H1 (cell line): ENCODE measurements around the gene PTPRG. TPM values are rescaled to one million over a fixed set of nuclear protein-coding genes. Genes with fewer than 3 reads are reported as not detected.
A peak's percentile ranks its signal among the peaks of the same experiment; 100 is the strongest.

Experiments
- CTCF ChIA-PET: fragments of 300-600 bp; sonication (Branson Sonifier 250); formaldehyde crosslinking; loops from one replicate; lab custom pipeline; 2021; ENCODE audit not compliant: partially characterized antibody; lab: Charles Lee
- POLR2A ChIA-PET: fragments of 300-600 bp; sonication (Branson Sonifier 250); formaldehyde crosslinking; loops from one replicate; lab custom pipeline; 2021; ENCODE audit warnings: inconsistent platforms; ENCODE audit not compliant: partially characterized antibody; lab: Charles Lee
- DNase-seq, 2 experiments: peaks; one replicate each; pipeline versions ENCODE4 v3.0.0 to v3.0.0-alpha.2; 2010 to 2022; ENCODE audit warnings: low spot score in 2 of 2, low read depth in 1 of 2, mixed read lengths in 1 of 2
- FAIRE-seq: peaks from 2 replicates; lab custom pipeline; 2011; peaks lifted over from hg19 to GRCh38; lab: Jason Lieb, UNC
- H2AFZ ChIP-seq: 2 replicates; pipeline ENCODE4 v1.8.1; 2012; ENCODE audit warnings: low read length, inconsistent platforms
- H2AK5ac ChIP-seq: 2 replicates; pipeline ENCODE4 v1.6.1; 2013; ENCODE audit warnings: low read depth, low read length
- H2BK120ac ChIP-seq: replicated peaks from 2 replicates; pipeline ENCODE3; 2013; ENCODE audit warnings: low read depth, low read length, inconsistent platforms
- H2BK12ac ChIP-seq: 2 replicates; pipeline ENCODE4 v1.6.1; 2013; ENCODE audit warnings: low read depth, low read length
- H2BK15ac ChIP-seq: 2 replicates; pipeline ENCODE4 v1.6.1; 2013; ENCODE audit warnings: low read length
- H2BK20ac ChIP-seq: 2 replicates; pipeline ENCODE4 v1.6.1; 2013; ENCODE audit warnings: low read length
- H2BK5ac ChIP-seq: 2 replicates; pipeline ENCODE4 v1.6.1; 2013; ENCODE audit warnings: low read depth, low read length
- H3K14ac ChIP-seq: 2 replicates; pipeline ENCODE4 v1.6.1; 2013; ENCODE audit warnings: inconsistent platforms; ENCODE audit not compliant: insufficient read length
- H3K18ac ChIP-seq: 2 replicates; pipeline ENCODE4 v1.6.1; 2013; ENCODE audit warnings: low read length; ENCODE audit errors: extremely low read depth
- H3K23ac ChIP-seq: 2 replicates; pipeline ENCODE4 v1.6.1; 2013; ENCODE audit warnings: inconsistent platforms; ENCODE audit not compliant: insufficient read length
- H3K23me2 ChIP-seq: 2 replicates; pipeline ENCODE4 v1.6.1; 2013; ENCODE audit warnings: low read depth, low read length
- H3K27ac ChIP-seq: 2 replicates; pipeline ENCODE4 v1.6.1; 2011; ENCODE audit warnings: low read depth, low read length, inconsistent platforms
- H3K27me3 ChIP-seq, 4 experiments: replicated peaks in 1 of 4; 1 replicate in 1 of 4; 2 replicates in 3 of 4; pipeline versions ENCODE4 v1.6.1 to v1.8.1; 2011 to 2013; ENCODE audit warnings: low read length in 3 of 4, mild to moderate bottlenecking in 3 of 4, inconsistent platforms in 2 of 4, mixed read lengths in 2 of 4, moderate library complexity in 1 of 4; ENCODE audit not compliant: control insufficient read depth in 3 of 4, insufficient read depth in 3 of 4; ENCODE audit errors: extremely low read depth in 1 of 4
- H3K36me3 ChIP-seq, 4 experiments: 2 replicates each; pipeline versions ENCODE4 v1.6.1 to v1.8.1; 2011 to 2013; ENCODE audit warnings: mild to moderate bottlenecking in 4 of 4, low read length in 3 of 4, moderate library complexity in 2 of 4, control low read depth in 1 of 4, inconsistent platforms in 1 of 4; ENCODE audit not compliant: insufficient read depth in 4 of 4, control insufficient read depth in 2 of 4
- H3K4ac ChIP-seq: replicated peaks from 2 replicates; pipeline ENCODE3; 2013; ENCODE audit warnings: low read length, low read depth, mixed read lengths, inconsistent platforms; ENCODE audit not compliant: insufficient read length
- H3K4me1 ChIP-seq, 4 experiments: replicated peaks in 1 of 4; 1 replicate in 1 of 4; 2 replicates in 3 of 4; pipeline versions ENCODE4 v1.6.1 to v1.8.1; 2011 to 2013; ENCODE audit warnings: low read length in 3 of 4, inconsistent platforms in 2 of 4, mixed read lengths in 1 of 4; ENCODE audit not compliant: insufficient read depth in 4 of 4, control insufficient read depth in 3 of 4
- H3K4me2 ChIP-seq, 2 experiments: 2 replicates each; pipeline versions ENCODE4 v1.6.1 to v1.8.1; 2011 to 2013; ENCODE audit warnings: low read depth in 2 of 2, low read length in 2 of 2, control low read depth in 1 of 2, inconsistent platforms in 1 of 2, mild to moderate bottlenecking in 1 of 2; ENCODE audit not compliant: insufficient read depth in 1 of 2
- H3K4me3 ChIP-seq, 4 experiments: fragments of 200-600, 300-600 bp in 1 of 4; sonication (generic), shearing (Covaris generic), sonication (Bioruptor Twin) in 1 of 4; 2 replicates each; pipeline versions ENCODE4 v1.5.1 to v1.8.1; 2011 to 2016; ENCODE audit warnings: low read length in 4 of 4, low read depth in 3 of 4, control low read depth in 2 of 4, inconsistent platforms in 2 of 4, mild to moderate bottlenecking in 2 of 4, mixed read lengths in 1 of 4, moderate library complexity in 1 of 4; ENCODE audit not compliant: insufficient read depth in 2 of 4; ENCODE audit errors: extremely low read depth in 1 of 4
- H3K56ac ChIP-seq: replicated peaks from 2 replicates; pipeline ENCODE3; 2013; ENCODE audit warnings: low read depth, mild to moderate bottlenecking, mixed read lengths, low read length, inconsistent platforms; ENCODE audit not compliant: insufficient read length
- H3K79me1 ChIP-seq: 2 replicates; pipeline ENCODE4 v1.6.1; 2013; ENCODE audit warnings: low read depth, low read length, control low read depth
- H3K79me2 ChIP-seq, 2 experiments: 2 replicates each; pipeline versions ENCODE4 v1.6.1 to v1.8.1; 2012 to 2013; ENCODE audit warnings: low read length in 2 of 2, mild to moderate bottlenecking in 2 of 2, inconsistent platforms in 1 of 2; ENCODE audit not compliant: insufficient read depth in 2 of 2, control insufficient read depth in 1 of 2
- H3K9ac ChIP-seq, 4 experiments: replicated peaks in 1 of 4; 1 replicate in 1 of 4; 2 replicates in 3 of 4; pipeline versions ENCODE4 v1.6.1 to v1.8.1; 2011 to 2013; ENCODE audit warnings: low read depth in 3 of 4, low read length in 3 of 4, control low read depth in 2 of 4, mild to moderate bottlenecking in 2 of 4, moderate library complexity in 2 of 4, inconsistent platforms in 1 of 4; ENCODE audit errors: extremely low read depth in 1 of 4
- H3K9me3 ChIP-seq, 2 experiments: 2 replicates each; pipeline versions ENCODE4 v1.6.1 to v1.8.1; 2012 to 2013; ENCODE audit warnings: mild to moderate bottlenecking in 2 of 2, moderate library complexity in 2 of 2, control low read depth in 1 of 2, inconsistent platforms in 1 of 2, low read depth in 1 of 2, low read length in 1 of 2, mixed read lengths in 1 of 2; ENCODE audit not compliant: insufficient read depth in 2 of 2
- H4K20me1 ChIP-seq, 2 experiments: replicated peaks in 1 of 2; 2 replicates each; pipeline versions ENCODE3 to v1.8.1; 2011 to 2013; ENCODE audit warnings: inconsistent platforms in 2 of 2, low read length in 2 of 2, mild to moderate bottlenecking in 1 of 2; ENCODE audit not compliant: insufficient read depth in 2 of 2, control insufficient read depth in 1 of 2
- H4K5ac ChIP-seq: 2 replicates; pipeline ENCODE4 v1.6.1; 2013; ENCODE audit warnings: low read length, low read depth, mixed read lengths, inconsistent platforms; ENCODE audit not compliant: insufficient read length
- H4K8ac ChIP-seq: 2 replicates; pipeline ENCODE4 v1.8.0; 2013; ENCODE audit warnings: mild to moderate bottlenecking, moderate library complexity, low read length, inconsistent platforms; ENCODE audit not compliant: insufficient read depth; ENCODE audit errors: extremely low read depth
- H4K91ac ChIP-seq: replicated peaks from 2 replicates; pipeline ENCODE3; 2013; ENCODE audit warnings: low read length, mixed read lengths, inconsistent platforms; ENCODE audit not compliant: insufficient read length
- CTBP2 ChIP-seq: IDR thresholded peaks from 2 replicates; pipeline ENCODE4 v1.7.0; 2011; ENCODE audit warnings: borderline replicate concordance, mild to moderate bottlenecking, moderate library complexity, mixed read lengths, low read length; ENCODE audit not compliant: insufficient read depth, insufficient read length
- HDAC2 ChIP-seq, 2 experiments: fragments of 300-600 bp in 1 of 2; sonication (generic) in 1 of 2; IDR thresholded peaks; 2 replicates each; pipeline ENCODE4 v1.6.1; 2011 to 2012; ENCODE audit warnings: low read depth in 2 of 2, low read length in 2 of 2, mild to moderate bottlenecking in 2 of 2, moderate library complexity in 2 of 2, borderline replicate concordance in 1 of 2, inconsistent platforms in 1 of 2
- POU5F1 ChIP-seq: IDR thresholded peaks from 2 replicates; pipeline ENCODE4 v1.6.1; 2011; ENCODE audit warnings: low read depth, mild to moderate bottlenecking, low read length, moderate library complexity
- RXRA ChIP-seq: IDR thresholded peaks from 2 replicates; pipeline ENCODE4 v1.6.1; 2011; ENCODE audit warnings: low read depth, mild to moderate bottlenecking, low read length, moderate library complexity; ENCODE audit not compliant: insufficient read depth
- SIRT6 ChIP-seq: IDR thresholded peaks from one replicate; pipeline ENCODE4 v1.7.1; 2012; ENCODE audit warnings: low read length, inconsistent platforms
- WGBS, 2 experiments: shearing (Covaris generic) in 1 of 2; methylation state at CpG; one replicate each; pipeline versions ENCODE4 v1.1.6 to v1.1.7; 2013 to 2015; ENCODE audit warnings: low lambda C conversion rate in 2 of 2, mixed read lengths in 2 of 2, inconsistent platforms in 1 of 2, low coverage in 1 of 2, missing lambda C conversion rate in 1 of 2; ENCODE audit not compliant: insufficient replicate concordance in 2 of 2, insufficient coverage in 1 of 2, insufficient read length in 1 of 2; ENCODE audit errors: extremely low coverage in 1 of 2, missing lambda C conversion rate in 1 of 2; 5-methylcytosine and 5-hydroxymethylcytosine counted together
- polyA plus RNA-seq, 7 experiments: library from polyadenylated mRNA; depleted of rRNA in 3 of 7; stranded (reverse) in 5 of 7; unstranded in 2 of 7; fragments of >200 nt in 5 of 7; fragments of 200-250 nt in 2 of 7; gene quantifications; 1 replicate in 5 of 7; 2 replicates in 1 of 7; 4 replicates in 1 of 7; pipeline versions ENCODE4 v1.2.1 to v1.2.3, GENCODE V29; 2011 to 2013; ENCODE audit warnings: missing spikeins in 2 of 7, mixed read lengths in 2 of 7
- total RNA-seq: library from RNA; stranded (reverse); fragmentation: NEBNext Ultra II Directional; extraction: Animal tissue kit (Norgen Biotek cat#: 25700); gene quantifications from 2 replicates; pipeline ENCODE4 v1.2.1, GENCODE V29; 2021

PTPRG gene
- total and polyA plus RNA-seq, 2 of the 8 experiments (the other 6 are each of a cell fraction or from before 2014, with no cell fraction given) = 23.3 to 96.2 TPM

DNA sequence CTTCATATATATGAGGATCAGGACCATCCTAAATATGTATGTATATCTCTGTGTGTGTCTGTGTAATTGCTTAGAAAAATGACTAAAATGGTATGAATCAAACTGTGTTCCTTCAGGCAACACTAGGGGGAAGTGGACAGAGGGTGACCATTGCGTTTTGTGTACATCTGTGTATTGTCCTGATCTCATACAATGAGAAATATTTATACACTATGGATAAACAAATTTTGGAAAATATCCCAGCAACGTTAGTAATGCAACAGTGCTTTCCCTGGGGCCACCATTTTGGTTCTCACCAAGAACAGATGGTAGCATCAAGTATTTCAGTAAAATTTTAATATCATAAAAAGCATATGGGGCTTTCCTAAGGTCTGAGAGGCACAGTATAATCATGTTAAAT lies 130.1 kb downstream of the PTPRG start:
- FAIRE-seq (no peak), DNase-seq (no peak)
- H3K4ac ChIP-seq = peak overlapping the region; percentile 91
- H3K4me3 ChIP-seq = no peak overlapping the region
- peak overlapping the region; percentile 52 for H2BK120ac ChIP-seq
- TF ChIP-seq POU5F1 (no peak), SIRT6 (no peak), RXRA (no peak), HDAC2 (IDR thresholded peaks at IDR 0.05; ENCODE audit: borderline replicate concordance in 1 of 2, low read depth in 2 of 2, low read length in 2 of 2) (no peak), CTBP2 (no peak)
- no peak overlapping the region for H3K23ac ChIP-seq
- H3K9me3 ChIP-seq = no peaks in the 10 kb centered on the region
- H3K4me2 ChIP-seq = no peak overlapping the region
- H3K56ac ChIP-seq = no peak overlapping the region
- peak overlapping the region; percentile 94 for H2BK20ac ChIP-seq
- H2BK5ac ChIP-seq = peak overlapping the region; percentile 81; the same call in 1 of the 2 replicates
- peak overlapping the region; percentile 20; the same call in 1 of the 2 replicates for H3K18ac ChIP-seq
- no peaks in the 10 kb centered on the region for H3K23me2 ChIP-seq
- H2BK12ac ChIP-seq = peak overlapping the region; percentile 69
- H4K91ac ChIP-seq = peak overlapping the region; percentile 61
- H4K8ac ChIP-seq = no peak overlapping the region
- no peak overlapping the region for H3K27ac ChIP-seq
- peaks cover 4% of the 10 kb centered on the region; the same call in 1 of the 2 replicates for H3K79me1 ChIP-seq
- peaks cover 14 to 82% of the 10 kb centered on the region in 2 experiments for H3K79me2 ChIP-seq
- H2AFZ ChIP-seq = no peak overlapping the region
- no peak overlapping the region for H3K14ac ChIP-seq
- no peak overlapping the region for H4K5ac ChIP-seq
- no peak overlapping the region for H3K9ac ChIP-seq
- H2BK15ac ChIP-seq = no peak overlapping the region
- ChIA-PET CTCF (interaction anchor here (1.5 kb wide), 1 partner anchor 127 kb away, joined by 7 read pairs; no protein-coding TSS in a partner anchor), POLR2A (interaction anchor here (1.3 to 3.8 kb wide), 2 partner anchors 8 to 23 kb away, joined by 3 to 42 read pairs; no protein-coding TSS in a partner anchor)
- WGBS, 2 experiments = 86% methylated on average over 2 of the region's 2 CpGs; no CpG with 5 or more reads in 1 of the 2 experiments
- H3K27me3 ChIP-seq = peaks cover 0 to 1% (median 0%) of the 10 kb centered on the region in 4 experiments; a peak in 1 of 7 replicates
- H3K4me1 ChIP-seq = peaks cover 13 to 45% (median 39%) of the 10 kb centered on the region in 4 experiments
- peaks cover 0 to 4% (median 0%) of the 10 kb centered on the region in 4 experiments; a peak in 1 of 8 replicates for H3K36me3 ChIP-seq
- peaks cover 3 to 5% of the 10 kb centered on the region in 2 experiments for H4K20me1 ChIP-seq
- peak overlapping the region; percentile 55 for H2AK5ac ChIP-seq
